H9 (cell line): ENCODE data around the gene TTC7B. TPM values are rescaled to one million over a fixed set of nuclear protein-coding genes. Genes with fewer than 3 reads are reported as not detected.

Source experiments
- DNase-seq: peaks from one replicate; pipeline ENCODE4 v3.0.0-alpha.2; 2017
- H2AFZ ChIP-seq: one replicate; pipeline ENCODE4 v1.6.1; 2013; ENCODE audit warnings: mild to moderate bottlenecking, low read length, control low read depth, moderate library complexity
- H2AK5ac ChIP-seq: 2 replicates; pipeline ENCODE4 v1.6.1; 2013; ENCODE audit warnings: low read length, control low read depth, mixed read lengths; ENCODE audit not compliant: insufficient read length
- H2BK120ac ChIP-seq: one replicate; pipeline ENCODE4 v1.6.1; 2013; ENCODE audit warnings: low read depth, mild to moderate bottlenecking, low read length, control low read depth, inconsistent platforms; ENCODE audit not compliant: poor library complexity, severe bottlenecking
- H2BK12ac ChIP-seq: 2 replicates; pipeline ENCODE4 v1.6.1; 2013; ENCODE audit warnings: low read length, control low read depth, mixed read lengths, low read depth; ENCODE audit not compliant: insufficient read length
- H2BK15ac ChIP-seq: 2 replicates; pipeline ENCODE4 v1.6.1; 2013; ENCODE audit warnings: low read depth, low read length, control low read depth
- H2BK20ac ChIP-seq: one replicate; pipeline ENCODE4 v1.6.1; 2013; ENCODE audit warnings: low read depth, mild to moderate bottlenecking, low read length, control low read depth, inconsistent platforms; ENCODE audit not compliant: poor library complexity, severe bottlenecking
- H2BK5ac ChIP-seq: 2 replicates; pipeline ENCODE4 v1.6.1; 2013; ENCODE audit warnings: low read length, control low read depth, mixed read lengths; ENCODE audit not compliant: insufficient read length
- H3K14ac ChIP-seq: 2 replicates; pipeline ENCODE4 v1.6.1; 2013; ENCODE audit warnings: low read length, control low read depth; ENCODE audit not compliant: insufficient read depth
- H3K18ac ChIP-seq: 2 replicates; pipeline ENCODE4 v1.6.1; 2013; ENCODE audit warnings: low read depth, mild to moderate bottlenecking, mixed read lengths, low read length, control low read depth; ENCODE audit not compliant: insufficient read length
- H3K23ac ChIP-seq: 2 replicates; pipeline ENCODE4 v1.6.1; 2013; ENCODE audit warnings: low read length, control low read depth, mixed read lengths, low read depth; ENCODE audit not compliant: insufficient read length
- H3K23me2 ChIP-seq: 2 replicates; pipeline ENCODE4 v1.6.1; 2013; ENCODE audit warnings: low read depth, mild to moderate bottlenecking, mixed read lengths, low read length, control low read depth; ENCODE audit not compliant: insufficient read length, poor library complexity, severe bottlenecking
- H3K27ac ChIP-seq: 2 replicates; pipeline ENCODE4 v1.5.1; 2013; ENCODE audit warnings: low read length, control low read depth, mixed read lengths, low read depth; ENCODE audit not compliant: insufficient read length
- H3K27me3 ChIP-seq: 2 replicates; pipeline ENCODE4 v1.6.1; 2013; ENCODE audit warnings: low read length, control low read depth, inconsistent platforms; ENCODE audit not compliant: insufficient read depth
- H3K4ac ChIP-seq: 2 replicates; pipeline ENCODE4 v1.6.1; 2013; ENCODE audit warnings: low read depth, mild to moderate bottlenecking, control low read depth, inconsistent platforms, low read length, moderate library complexity
- H3K4me1 ChIP-seq: 2 replicates; pipeline ENCODE4 v1.6.1; 2013; ENCODE audit warnings: low read length, control low read depth, inconsistent platforms; ENCODE audit not compliant: insufficient read depth
- H3K4me2 ChIP-seq: 2 replicates; pipeline ENCODE4 v1.6.1; 2013; ENCODE audit warnings: low read length, control low read depth, mixed read lengths; ENCODE audit not compliant: insufficient read length, insufficient read depth
- H3K56ac ChIP-seq: 2 replicates; pipeline ENCODE4 v1.6.1; 2013; ENCODE audit warnings: low read depth, mild to moderate bottlenecking, mixed read lengths, low read length, control low read depth; ENCODE audit not compliant: insufficient read length
- H3K79me1 ChIP-seq: 2 replicates; pipeline ENCODE4 v1.6.1; 2013; ENCODE audit warnings: low read depth, mild to moderate bottlenecking, moderate library complexity, low read length, control low read depth, inconsistent platforms; ENCODE audit not compliant: insufficient read depth, poor library complexity, severe bottlenecking
- H3K79me2 ChIP-seq: 2 replicates; pipeline ENCODE4 v1.6.1; 2013; ENCODE audit warnings: low read length, control low read depth, inconsistent platforms; ENCODE audit not compliant: insufficient read depth
- H3K9ac ChIP-seq: 2 replicates; pipeline ENCODE4 v1.6.1; 2013; ENCODE audit warnings: low read length, control low read depth, mixed read lengths; ENCODE audit not compliant: insufficient read length; ENCODE audit errors: extremely low read depth
- H3K9me3 ChIP-seq: one replicate; pipeline ENCODE4 v1.6.1; 2013; ENCODE audit warnings: low read depth, low read length, inconsistent platforms; ENCODE audit not compliant: control insufficient read depth
- H3T11ph ChIP-seq: one replicate; pipeline ENCODE4 v1.6.1; 2013; ENCODE audit warnings: mild to moderate bottlenecking, low read length, control low read depth, inconsistent platforms
- H4K20me1 ChIP-seq: one replicate; pipeline ENCODE4 v1.6.1; 2013; ENCODE audit not compliant: control insufficient read depth, insufficient read length, insufficient read depth
- H4K5ac ChIP-seq: 2 replicates; pipeline ENCODE4 v1.6.1; 2013; ENCODE audit warnings: low read depth, mild to moderate bottlenecking, mixed read lengths, low read length, control low read depth; ENCODE audit not compliant: insufficient read length
- H4K8ac ChIP-seq: replicated peaks from 2 replicates; pipeline ENCODE4 v1.6.1; 2013; ENCODE audit warnings: low read length, control low read depth, mixed read lengths, low read depth; ENCODE audit not compliant: insufficient read length
- H4K91ac ChIP-seq: 2 replicates; pipeline ENCODE4 v1.6.1; 2013; ENCODE audit warnings: low read depth, mild to moderate bottlenecking, moderate library complexity, mixed read lengths, low read length, control low read depth; ENCODE audit not compliant: insufficient read length
- H3K27ac Mint-ChIP-seq, 3 experiments: 2 replicates in 2 of 3; 3 replicates in 1 of 3; pipeline ENCODE4 v1.8.0; 2020 to 2021; ENCODE audit warnings: mixed read lengths in 3 of 3, mild to moderate bottlenecking in 1 of 3, moderate library complexity in 1 of 3
- H3K27me3 Mint-ChIP-seq: 2 replicates; pipeline ENCODE4 v1.8.0; 2021; ENCODE audit warnings: low read depth, mild to moderate bottlenecking, moderate library complexity, mixed read lengths
- H3K36me3 Mint-ChIP-seq, 3 experiments: 2 replicates in 2 of 3; 3 replicates in 1 of 3; pipeline ENCODE4 v1.8.0; 2020 to 2021; ENCODE audit warnings: low read depth in 3 of 3, mixed read lengths in 3 of 3; ENCODE audit not compliant: insufficient read depth in 1 of 3
- H3K4me1 Mint-ChIP-seq, 2 experiments: 2 replicates each; pipeline ENCODE4 v1.8.0; 2020; ENCODE audit warnings: mixed read lengths in 2 of 2
- H3K4me3 Mint-ChIP-seq, 2 experiments: 2 replicates in 1 of 2; 3 replicates in 1 of 2; pipeline ENCODE4 v1.8.0; 2020 to 2021; ENCODE audit warnings: mild to moderate bottlenecking in 2 of 2, mixed read lengths in 2 of 2, moderate library complexity in 1 of 2
- H3K9me3 Mint-ChIP-seq, 2 experiments: 2 replicates in 1 of 2; 3 replicates in 1 of 2; pipeline ENCODE4 v1.8.0; 2020; ENCODE audit warnings: mild to moderate bottlenecking in 2 of 2, mixed read lengths in 2 of 2, moderate library complexity in 1 of 2
- CTCF ChIP-seq: fragments of 200-600 bp; sonication (generic); conservative IDR thresholded peaks from 3 replicates; pipeline ENCODE4 v1.8.0; 2021; ENCODE audit warnings: antibody characterized with exemption, mild to moderate bottlenecking
- WGBS: extraction: QIAGEN DNeasy Blood & Tissue Kit; methylation state at CpG from one replicate; pipeline ENCODE4 v1.1.7; 2013; ENCODE audit warnings: missing lambda C conversion rate, low lambda C conversion rate, mixed read lengths; ENCODE audit not compliant: insufficient read length; ENCODE audit errors: extremely low coverage; 5-methylcytosine and 5-hydroxymethylcytosine counted together
- total RNA-seq: library from RNA; stranded (reverse); gene quantifications from 2 replicates; pipeline ENCODE4 v1.2.1, GENCODE V29; 2021

Gene TTC7B
- total RNA-seq, 1 experiment from 2014 or later: 33.7 TPM

DNA sequence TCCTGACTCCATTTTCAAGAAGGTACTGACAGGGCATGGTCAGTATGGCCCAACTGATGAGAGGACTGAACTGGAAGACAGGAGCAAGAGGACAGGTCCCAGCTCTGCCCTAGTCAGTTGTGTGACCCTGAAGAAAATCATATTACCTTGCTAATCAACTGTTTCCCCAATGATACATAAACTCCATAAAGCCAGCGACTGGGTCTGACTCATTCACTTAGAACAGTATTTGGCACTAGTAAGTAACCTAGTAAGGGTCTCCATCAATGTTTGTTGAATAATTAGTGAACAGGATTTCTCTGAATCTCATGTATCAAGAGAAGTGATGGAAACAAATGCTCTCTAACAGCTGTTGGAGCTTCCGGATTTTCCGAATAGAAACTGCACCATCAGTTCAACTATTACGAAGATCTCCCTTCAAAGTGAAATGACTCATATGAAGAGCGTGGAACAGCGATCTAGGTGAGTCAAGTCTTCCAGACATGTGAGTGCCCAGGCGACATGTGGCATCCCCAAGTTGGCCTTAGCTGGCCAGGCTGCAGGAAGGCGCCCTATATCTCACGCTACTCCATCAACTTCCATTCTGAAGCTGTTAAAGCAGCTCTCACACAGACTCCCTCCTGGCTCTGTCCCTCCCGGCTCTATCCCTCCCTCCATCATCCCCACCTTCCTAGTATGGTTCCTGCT lies 94.5 kb downstream of the TTC7B start:
- no peak overlapping the region for H3K27ac ChIP-seq
- no peak overlapping the region for H2AK5ac ChIP-seq
- Mint-ChIP-seq H3K4me3 (no peak overlapping the region), H3K9me3 (no peaks in the 10 kb centered on the region), H3K27me3 (no peaks in the 10 kb centered on the region), H3K36me3 (no peaks in the 10 kb centered on the region), H3K4me1 (peaks cover 21 to 23% of the 10 kb centered on the region in 2 experiments), H3K27ac (no peak overlapping the region)
- no peak overlapping the region for H4K91ac ChIP-seq
- H3K4me1 ChIP-seq: peaks cover 2% of the 10 kb centered on the region; the same call in 1 of the 2 replicates
- no peak overlapping the region for H4K8ac ChIP-seq
- no peak overlapping the region for H2BK15ac ChIP-seq
- H3K23ac ChIP-seq: no peak overlapping the region
- TF ChIP-seq CTCF: no peak
- H3K9me3 ChIP-seq: no peaks in the 10 kb centered on the region
- H3K14ac ChIP-seq: no peak overlapping the region
- DNase-seq: no peak
- H3K18ac ChIP-seq: no peak overlapping the region
- no peak overlapping the region for H2AFZ ChIP-seq
- no peaks in the 10 kb centered on the region for H3K27me3 ChIP-seq
- no peak overlapping the region for H3K56ac ChIP-seq
- H2BK12ac ChIP-seq: no peak overlapping the region
- H3K79me1 ChIP-seq: no peaks in the 10 kb centered on the region
- H3K79me2 ChIP-seq: no peaks in the 10 kb centered on the region
- H3K23me2 ChIP-seq: no peaks in the 10 kb centered on the region
- H2BK5ac ChIP-seq: no peak overlapping the region
- no CpG with 5 or more reads among the region's 10 CpGs for WGBS
- H2BK20ac ChIP-seq: no peak overlapping the region
- H3K4ac ChIP-seq: no peak overlapping the region
- no peak overlapping the region for H3T11ph ChIP-seq
- no peak overlapping the region for H4K5ac ChIP-seq
- no peak overlapping the region for H3K9ac ChIP-seq
- H2BK120ac ChIP-seq: no peak overlapping the region
- no peak overlapping the region for H3K4me2 ChIP-seq
- no peaks in the 10 kb centered on the region for H4K20me1 ChIP-seq
